PC-3 (cell line): ENCODE results near the gene PLA2G2F.

Source experiments
- EZH2 ChIP-seq: fragments of 300-600 bp; sonication (generic); IDR thresholded peaks from one replicate; pipeline ENCODE4 v1.6.1; 2017; ENCODE audit warnings: antibody characterized with exemption, mild to moderate bottlenecking, low read length; ENCODE audit not compliant: unreplicated experiment
- EZH2phosphoT487 ChIP-seq: fragments of 300-600 bp; sonication (generic); IDR thresholded peaks from 2 replicates; pipeline ENCODE4 v1.6.1; 2018; ENCODE audit warnings: mild to moderate bottlenecking, antibody characterized with exemption, low read length, borderline replicate concordance
- TF ChIP-seq, protein P1 (sequence below): fragments of 300-600 bp; sonication (generic); conservative IDR thresholded peaks from 2 replicates; pipeline ENCODE4 v1.5.1; 2017; ENCODE audit warnings: antibody characterized with exemption, low read depth, mild to moderate bottlenecking, low read length

DNA sequence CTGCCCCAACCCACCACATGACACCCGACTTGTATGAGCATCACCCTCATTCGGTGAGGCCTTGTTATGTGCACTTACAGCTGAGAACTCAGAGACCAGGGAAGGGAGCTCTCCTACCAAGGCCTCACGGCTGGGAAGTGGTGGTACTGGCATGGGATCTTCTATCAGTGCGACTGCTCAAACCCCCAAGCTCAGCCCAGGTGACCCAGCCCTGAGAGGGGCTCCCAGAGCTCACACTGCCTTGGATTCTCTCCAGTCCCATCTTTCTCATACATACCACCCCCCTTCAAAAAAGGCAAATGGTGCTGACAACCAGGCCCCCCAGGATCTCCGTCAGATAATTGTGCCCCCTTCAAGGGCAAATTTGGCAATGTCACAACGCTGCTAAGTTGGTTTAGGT lies 777 bp upstream of the PLA2G2F start:
- TF ChIP-seq, protein P1, sequence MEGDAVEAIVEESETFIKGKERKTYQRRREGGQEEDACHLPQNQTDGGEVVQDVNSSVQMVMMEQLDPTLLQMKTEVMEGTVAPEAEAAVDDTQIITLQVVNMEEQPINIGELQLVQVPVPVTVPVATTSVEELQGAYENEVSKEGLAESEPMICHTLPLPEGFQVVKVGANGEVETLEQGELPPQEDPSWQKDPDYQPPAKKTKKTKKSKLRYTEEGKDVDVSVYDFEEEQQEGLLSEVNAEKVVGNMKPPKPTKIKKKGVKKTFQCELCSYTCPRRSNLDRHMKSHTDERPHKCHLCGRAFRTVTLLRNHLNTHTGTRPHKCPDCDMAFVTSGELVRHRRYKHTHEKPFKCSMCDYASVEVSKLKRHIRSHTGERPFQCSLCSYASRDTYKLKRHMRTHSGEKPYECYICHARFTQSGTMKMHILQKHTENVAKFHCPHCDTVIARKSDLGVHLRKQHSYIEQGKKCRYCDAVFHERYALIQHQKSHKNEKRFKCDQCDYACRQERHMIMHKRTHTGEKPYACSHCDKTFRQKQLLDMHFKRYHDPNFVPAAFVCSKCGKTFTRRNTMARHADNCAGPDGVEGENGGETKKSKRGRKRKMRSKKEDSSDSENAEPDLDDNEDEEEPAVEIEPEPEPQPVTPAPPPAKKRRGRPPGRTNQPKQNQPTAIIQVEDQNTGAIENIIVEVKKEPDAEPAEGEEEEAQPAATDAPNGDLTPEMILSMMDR: no peak
- no peak for TF ChIP-seq EZH2
- no peak for TF ChIP-seq EZH2phosphoT487
